ENCODE measurements around the gene TBC1D16. TPM values are rescaled to one million over a fixed set of nuclear protein-coding genes. Genes with fewer than 3 reads are reported as not detected.

The TBC1D16 gene
- total RNA-seq, 1 experiment from 2014 or later: 21.7 TPM

DNA sequence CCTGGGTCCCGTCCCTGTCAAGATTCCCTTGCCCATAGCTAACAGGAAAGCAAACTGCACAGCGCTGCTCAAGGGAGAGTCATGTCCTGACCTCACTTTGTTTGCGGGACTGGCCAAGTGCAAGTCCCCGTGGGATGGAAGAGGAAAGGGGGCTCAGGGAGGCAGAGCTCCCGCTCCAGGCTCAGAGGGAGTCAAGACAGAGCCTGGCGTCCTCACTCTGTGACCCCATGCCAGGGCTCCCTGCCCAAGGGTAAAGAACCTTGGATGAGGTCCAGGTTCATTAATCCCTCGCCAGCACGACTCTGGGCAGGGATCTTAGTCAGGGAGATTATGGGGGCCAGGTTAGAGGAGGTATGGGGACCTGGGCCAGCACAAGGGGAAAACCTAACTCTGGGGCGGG, 145.0 kb downstream of the TBC1D16 start:
- DNase-seq (ENCODE audit: low spot score): no peak
- in situ Hi-C loops (cut with HindIII; ENCODE audit: low sequenced_read_pairs): no loop called here

DNA sequence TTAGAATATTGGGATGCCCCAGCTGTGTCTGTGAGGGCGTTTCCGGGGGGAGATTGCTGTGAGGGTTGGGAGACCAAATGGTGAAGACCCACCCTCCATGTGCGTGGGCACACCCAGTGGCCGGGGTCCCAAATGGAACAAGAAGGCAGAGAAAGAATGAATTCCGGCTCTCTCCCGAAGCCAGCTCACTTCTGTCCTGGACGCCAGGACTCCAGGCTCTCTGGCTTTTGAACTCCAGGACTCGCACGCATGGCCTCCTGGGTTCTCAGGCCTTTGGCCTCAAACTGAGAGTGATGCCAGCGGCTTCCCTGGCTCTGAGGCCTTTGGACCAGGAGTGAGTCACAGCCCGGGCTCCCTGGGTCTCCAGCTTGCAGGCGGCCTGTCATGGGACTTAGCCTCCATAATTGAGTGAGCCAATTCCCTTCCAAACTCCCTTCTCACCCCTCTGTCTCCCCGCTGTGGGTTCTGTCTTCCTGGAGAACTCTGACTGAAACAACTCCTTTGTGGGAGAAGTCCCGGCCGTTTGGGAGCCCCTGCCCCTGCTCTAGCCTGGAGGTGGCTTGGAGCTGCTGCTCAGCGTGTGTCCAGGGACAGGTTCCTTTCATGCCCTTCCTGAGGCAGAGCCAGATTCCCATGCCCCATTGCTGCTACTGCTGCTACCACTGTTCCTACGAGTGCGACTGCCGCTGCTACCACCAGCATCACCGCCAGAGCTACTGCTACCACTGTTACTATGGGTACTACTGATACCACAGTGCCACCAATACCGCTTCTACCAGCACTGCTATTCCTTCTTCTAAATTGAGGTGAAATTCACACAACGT, 146.6 kb downstream of the TBC1D16 start:
- no peak for DNase-seq (ENCODE audit: low spot score)

DNA sequence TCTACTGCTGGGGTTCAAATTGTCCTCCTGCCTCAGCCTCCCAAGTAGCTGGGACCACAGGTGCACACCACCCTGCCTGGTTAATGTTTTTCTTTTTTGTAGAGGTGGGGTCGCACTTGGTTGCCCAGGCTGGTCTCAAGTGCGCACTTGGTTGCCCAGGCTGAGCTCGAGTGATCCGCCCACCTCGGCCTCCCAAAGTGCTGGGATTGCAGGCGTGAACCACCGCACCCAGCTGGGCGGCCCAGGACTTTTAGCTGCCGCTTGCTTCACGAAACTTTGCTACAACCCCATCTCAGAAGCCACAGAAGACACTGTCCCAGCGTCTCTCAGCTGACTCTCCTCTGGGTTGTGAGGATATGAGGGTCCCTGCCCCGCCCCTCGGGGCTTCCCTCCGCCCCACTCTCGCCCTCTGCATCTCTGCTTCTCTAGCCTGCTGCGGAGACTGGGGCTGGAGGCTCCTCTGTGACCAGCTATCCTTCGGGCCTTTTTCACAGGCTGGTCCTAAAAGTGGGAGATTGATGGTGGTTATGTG, 147.6 kb downstream of the TBC1D16 start:
- in situ Hi-C loops (cut with HindIII; ENCODE audit: low sequenced_read_pairs): no loop called here
- DNase-seq (ENCODE audit: low spot score): no peak

More for the DNA sequence above, 146.6 kb downstream of the TBC1D16 start:
- in situ Hi-C loops (cut with HindIII; ENCODE audit: low sequenced_read_pairs): no loop called here

DNA sequence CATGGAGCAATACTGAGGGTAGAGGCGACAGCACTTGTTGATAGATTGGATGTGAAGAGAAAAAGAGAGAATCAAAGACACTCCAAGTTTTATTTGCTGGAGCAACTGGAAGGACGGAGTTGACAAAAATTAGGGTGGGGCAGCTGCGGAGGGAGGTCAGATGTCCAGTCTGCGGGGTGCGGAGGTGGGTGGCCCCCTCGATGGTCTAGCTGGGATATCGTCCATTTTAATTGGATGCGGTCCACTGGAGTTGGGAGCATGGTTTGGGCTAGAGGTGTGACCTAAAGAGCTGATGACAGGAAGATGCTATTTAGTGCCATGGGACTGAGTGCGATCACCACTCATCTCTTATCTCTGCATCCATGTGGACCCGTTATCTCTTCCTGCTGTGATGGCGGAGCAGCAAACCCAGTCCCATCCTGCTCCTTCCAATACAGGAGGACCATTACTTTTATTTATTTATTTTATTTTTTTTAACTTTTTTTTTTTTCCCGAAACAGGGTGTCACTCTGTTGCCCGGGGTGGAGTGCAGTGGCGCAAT, 148.2 kb downstream of the TBC1D16 start:
- in situ Hi-C loops (cut with HindIII; ENCODE audit: low sequenced_read_pairs): no loop called here
- DNase-seq (ENCODE audit: low spot score): no peak

DNA sequence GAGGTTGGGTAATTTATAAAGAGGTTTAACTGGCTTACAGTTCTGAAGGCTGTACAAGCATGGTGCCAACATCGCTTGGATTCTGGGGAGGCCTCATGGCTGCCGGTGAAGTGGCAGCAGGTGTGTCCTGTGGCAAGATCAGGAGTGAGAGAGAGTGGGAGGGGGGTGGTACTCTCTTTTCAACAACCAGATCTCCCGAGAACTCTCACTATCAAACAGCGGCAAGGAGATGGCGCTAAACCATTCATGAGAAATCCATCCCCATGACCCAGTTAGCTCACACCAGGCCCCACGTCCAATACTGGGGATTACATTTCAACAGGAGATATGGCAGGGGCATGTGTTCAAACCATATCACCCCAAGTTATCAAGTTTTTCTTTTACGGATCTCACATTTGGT, 152.5 kb downstream of the TBC1D16 start:
- in situ Hi-C loops (cut with HindIII; ENCODE audit: low sequenced_read_pairs): no loop called here

More for the DNA sequence above, 152.5 kb downstream of the TBC1D16 start:
- no peak for DNase-seq (ENCODE audit: low spot score)

Other genes starting within 250 kb of the TBC1D16 start
- 15.8 and 18.8 TPM in 2 replicates for gene CBX8, start 238.8 kb downstream of the TBC1D16 start, total RNA-seq (2014; rRNA removed; shearing (Covaris generic))
- gene CBX4, start 196.4 kb downstream of the TBC1D16 start, total RNA-seq (2014; rRNA removed; shearing (Covaris generic)): 13.5 and 20.9 TPM in 2 replicates
- 13.7 and 14.4 TPM in 2 replicates for gene CCDC40, start 770 bp upstream of the TBC1D16 start, total RNA-seq (2014; rRNA removed; shearing (Covaris generic))
- 41.7 and 43.5 TPM in 2 replicates for gene GAA, start 65.7 kb upstream of the TBC1D16 start, total RNA-seq (2014; rRNA removed; shearing (Covaris generic))
- 239 and 247 TPM in 2 replicates for gene EIF4A3, start 111.3 kb upstream of the TBC1D16 start, total RNA-seq (2014; rRNA removed; shearing (Covaris generic))
- 0.44 TPM in 1 of 2 replicates, not detected in the other for gene CARD14, start 134.2 kb upstream of the TBC1D16 start, total RNA-seq (2014; rRNA removed; shearing (Covaris generic))
- 19.8 and 31.7 TPM in 2 replicates for gene SGSH, start 184.5 kb upstream of the TBC1D16 start, total RNA-seq (2014; rRNA removed; shearing (Covaris generic))
- 16.7 and 19.0 TPM in 2 replicates for gene SLC26A11, start 184.6 kb upstream of the TBC1D16 start, total RNA-seq (2014; rRNA removed; shearing (Covaris generic))
- gene RNF213, start 225.0 kb upstream of the TBC1D16 start, total RNA-seq (2014; rRNA removed; shearing (Covaris generic)): 12.9 and 15.2 TPM in 2 replicates